HG03469 (cell line): Measurements from ENCODE around the gene DHRSX.
"Not testable (repeated sequence)": the region's sequence is repeated elsewhere in the genome, so short reads cannot be mapped to it uniquely, and the experiment has no call there.

ENCODE experiments used
- ATAC-seq: cut with Tn5 transposase; IDR thresholded peaks from one replicate; pipeline ENCODE4 v1.9.1; 2021; ENCODE audit warnings: mild to moderate bottlenecking, moderate library complexity, moderate number of reproducible peaks; ENCODE audit not compliant: unreplicated experiment

The DHRSX gene

GRCh38 chrX:2521092-2521926 lies 20.5 kb upstream of the DHRSX start:
- peak; percentile 71 for ATAC-seq

GRCh38 chrX:2520539-2520938 lies 19.8 kb upstream of the DHRSX start:
- no peak for ATAC-seq

GRCh38 chrX:2519638-2520037 lies 18.9 kb upstream of the DHRSX start:
- ATAC-seq: not testable (repeated sequence)

GRCh38 chrX:2517055-2517454 lies 16.3 kb upstream of the DHRSX start:
- ATAC-seq: peak; percentile 10

GRCh38 chrX:2516623-2517022 lies 15.8 kb upstream of the DHRSX start:
- ATAC-seq: peak; percentile 59

- no peak for ATAC-seq
These were observed 13.4 kb upstream of the DHRSX start for GRCh38 chrX:2514131-2514530.

GRCh38 chrX:2513121-2513664 lies 12.4 kb upstream of the DHRSX start:
- no peak for ATAC-seq

GRCh38 chrX:2512501-2512900 lies 11.7 kb upstream of the DHRSX start:
- ATAC-seq: no peak

- no peak for ATAC-seq
These were observed 10.6 kb upstream of the DHRSX start for GRCh38 chrX:2511326-2511725.

- no peak for ATAC-seq
These were observed 8.0 kb upstream of the DHRSX start for GRCh38 chrX:2508648-2509335.

GRCh38 chrX:2507904-2508627 lies 7.3 kb upstream of the DHRSX start:
- ATAC-seq: no peak

- ATAC-seq: no peak
These were observed 6.4 kb upstream of the DHRSX start for GRCh38 chrX:2507196-2507595.

- ATAC-seq: not testable (repeated sequence)
These were observed 4.6 kb upstream of the DHRSX start for GRCh38 chrX:2505341-2505740.

- ATAC-seq: no peak
These were observed 4.0 kb upstream of the DHRSX start for GRCh38 chrX:2504706-2505332.

GRCh38 chrX:2503591-2504500 lies 3.1 kb upstream of the DHRSX start:
- ATAC-seq: no peak

- ATAC-seq: no peak
These were observed 2.1 kb upstream of the DHRSX start for GRCh38 chrX:2502668-2503519.

- ATAC-seq: no peak
These were observed 1.4 kb upstream of the DHRSX start for GRCh38 chrX:2502120-2502667.

GRCh38 chrX:2501559-2502102 lies 855 bp upstream of the DHRSX start:
- no peak for ATAC-seq
